Suprapubic skin (tissue), 3 donors: Measurements from ENCODE around the gene PANX1.

Experiments
- EP300 ChIP-seq: sonication (generic); formaldehyde crosslinking; IDR thresholded peaks from one replicate; pipeline ENCODE4 v1.6.1; 2017; ENCODE audit warnings: antibody characterized with exemption
- POLR2A ChIP-seq, 2 donors: fragments of 450-650 bp; IDR thresholded peaks; one replicate each; pipeline ENCODE4 v1.6.1; 2017; ENCODE audit warnings: antibody characterized with exemption in 2 of 2, mild to moderate bottlenecking in 2 of 2, moderate library complexity in 2 of 2
- TF ChIP-seq, protein P1 (sequence below), 2 donors: fragments of 200-600 bp in 1 of 2; fragments of 450-650 bp in 1 of 2; sonication (generic) in 1 of 2; IDR thresholded peaks; one replicate each; pipeline ENCODE4 v1.5.1; 2016 to 2019; ENCODE audit warnings: antibody characterized with exemption in 2 of 2, mild to moderate bottlenecking in 1 of 2, moderate library complexity in 1 of 2

GRCh38 chr11:94133752-94134151 is 5.1 kb downstream of the PANX1 start:
- TF ChIP-seq, protein P1, sequence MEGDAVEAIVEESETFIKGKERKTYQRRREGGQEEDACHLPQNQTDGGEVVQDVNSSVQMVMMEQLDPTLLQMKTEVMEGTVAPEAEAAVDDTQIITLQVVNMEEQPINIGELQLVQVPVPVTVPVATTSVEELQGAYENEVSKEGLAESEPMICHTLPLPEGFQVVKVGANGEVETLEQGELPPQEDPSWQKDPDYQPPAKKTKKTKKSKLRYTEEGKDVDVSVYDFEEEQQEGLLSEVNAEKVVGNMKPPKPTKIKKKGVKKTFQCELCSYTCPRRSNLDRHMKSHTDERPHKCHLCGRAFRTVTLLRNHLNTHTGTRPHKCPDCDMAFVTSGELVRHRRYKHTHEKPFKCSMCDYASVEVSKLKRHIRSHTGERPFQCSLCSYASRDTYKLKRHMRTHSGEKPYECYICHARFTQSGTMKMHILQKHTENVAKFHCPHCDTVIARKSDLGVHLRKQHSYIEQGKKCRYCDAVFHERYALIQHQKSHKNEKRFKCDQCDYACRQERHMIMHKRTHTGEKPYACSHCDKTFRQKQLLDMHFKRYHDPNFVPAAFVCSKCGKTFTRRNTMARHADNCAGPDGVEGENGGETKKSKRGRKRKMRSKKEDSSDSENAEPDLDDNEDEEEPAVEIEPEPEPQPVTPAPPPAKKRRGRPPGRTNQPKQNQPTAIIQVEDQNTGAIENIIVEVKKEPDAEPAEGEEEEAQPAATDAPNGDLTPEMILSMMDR (IDR thresholded peaks at IDR 0.05), result no peak
- no peak for TF ChIP-seq EP300
- no peak for TF ChIP-seq POLR2A (IDR thresholded peaks at IDR 0.05)
